Measurements from ENCODE around the gene NLE1.

NLE1 gene

GRCh38 chr17:35089586-35090296, 52.4 kb downstream of the NLE1 start:
- FAIRE-seq: no peak
- no peak for DNase-seq (ENCODE audit: extremely low spot score, insufficient read length, low read depth)

GRCh38 chr17:35088881-35089585, 53.1 kb downstream of the NLE1 start:
- DNase-seq (ENCODE audit: extremely low spot score, insufficient read length, low read depth) (peak; percentile 74), FAIRE-seq (no peak)

- DNase-seq (ENCODE audit: extremely low spot score, insufficient read length, low read depth) (no peak), FAIRE-seq (peak; percentile 92)
Observed at GRCh38 chr17:35088356-35088880, 53.7 kb downstream of the NLE1 start.

GRCh38 chr17:35087731-35088355, 54.3 kb downstream of the NLE1 start:
- DNase-seq (ENCODE audit: extremely low spot score, insufficient read length, low read depth) (no peak), FAIRE-seq (no peak)

DNA sequence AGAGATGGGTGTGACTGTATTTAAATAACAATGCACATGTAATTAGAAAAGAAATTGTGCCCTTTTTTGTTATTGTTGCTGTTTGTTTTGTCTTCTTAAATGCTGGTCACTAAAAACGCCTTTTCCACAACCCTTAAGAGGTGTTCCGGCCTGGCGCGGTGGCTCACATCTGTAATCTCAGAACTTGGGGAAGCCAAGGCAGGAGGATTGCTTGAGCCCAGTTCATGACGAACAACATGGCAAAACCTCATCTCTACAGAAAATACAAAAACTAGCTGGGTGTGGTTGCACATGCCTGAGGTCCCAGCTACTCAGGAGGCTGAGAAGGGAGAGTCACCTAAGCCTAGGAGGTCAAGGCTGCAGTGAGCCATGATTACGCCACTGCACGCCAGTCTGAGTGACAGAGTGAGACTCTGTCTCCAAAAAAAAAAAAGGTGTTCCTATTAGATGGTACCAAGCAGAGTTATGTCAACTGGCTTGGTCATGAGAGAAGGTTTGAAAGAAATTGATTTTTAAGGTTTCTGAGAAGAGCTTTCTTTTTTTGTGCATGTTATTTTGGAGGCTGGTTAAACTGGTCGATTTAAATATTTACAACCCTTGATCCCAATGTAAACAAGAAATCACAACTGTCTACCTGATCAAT, 55.1 kb downstream of the NLE1 start:
- FAIRE-seq (no peak), DNase-seq (ENCODE audit: extremely low spot score, insufficient read length, low read depth) (no peak)

DNA sequence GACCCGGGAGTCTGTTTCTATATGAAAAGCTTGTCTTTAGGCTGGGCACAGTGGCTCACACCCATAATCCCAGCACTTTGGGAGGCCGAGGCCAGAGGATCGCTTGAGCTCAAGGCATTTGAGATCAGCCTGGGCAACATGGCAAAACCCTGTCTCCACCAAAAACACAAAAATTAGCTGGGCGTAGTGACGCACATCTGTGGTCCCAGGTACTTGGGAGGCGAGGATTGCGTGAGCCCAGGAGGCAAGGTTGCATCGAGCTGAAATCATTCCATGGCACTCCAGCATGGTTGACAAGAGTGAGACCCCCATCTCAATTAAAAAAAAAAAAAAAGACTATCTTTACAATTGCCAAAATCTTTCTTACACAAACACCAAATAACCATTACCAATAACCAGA, 55.9 kb downstream of the NLE1 start:
- FAIRE-seq (no peak), DNase-seq (ENCODE audit: extremely low spot score, insufficient read length, low read depth) (no peak)

DNA sequence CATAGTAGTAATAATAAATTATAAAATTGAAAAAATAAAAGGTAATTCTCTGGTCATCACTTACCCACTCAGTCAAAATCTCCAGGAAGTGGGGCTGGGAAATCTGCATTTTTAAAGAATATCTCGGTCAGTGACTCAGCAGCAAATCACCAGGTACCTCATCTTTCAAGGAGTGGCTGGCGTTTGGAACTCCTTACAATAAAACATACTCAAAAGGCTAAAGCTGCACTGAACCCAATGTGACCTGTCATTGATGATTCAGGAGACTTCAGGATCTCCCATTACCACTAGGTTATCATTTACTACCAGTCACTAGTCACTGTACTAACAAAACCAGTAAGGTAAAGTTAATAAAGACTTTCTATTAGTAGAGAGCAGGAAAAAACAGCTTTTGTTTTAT, 57.1 kb downstream of the NLE1 start:
- no peak for DNase-seq (ENCODE audit: extremely low spot score, insufficient read length, low read depth)
- no peak for FAIRE-seq

DNA sequence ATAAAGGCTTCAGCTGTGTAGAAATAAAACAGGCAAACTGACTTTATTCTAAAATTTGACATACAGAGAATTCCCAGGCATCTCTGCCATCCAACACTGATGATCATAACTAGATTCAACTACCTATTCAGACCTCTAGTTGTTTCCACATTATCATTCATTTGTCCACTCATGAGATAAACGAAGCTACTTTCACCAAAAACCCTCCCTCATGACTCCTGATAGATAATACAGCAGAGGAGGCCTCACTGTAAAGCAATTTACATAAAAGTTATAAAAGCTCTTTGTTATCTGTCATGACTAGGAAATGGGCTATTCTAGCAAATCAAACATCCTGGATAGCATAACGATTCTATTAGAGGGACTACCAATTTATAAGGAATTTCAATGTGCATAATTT, 59.0 kb downstream of the NLE1 start:
- DNase-seq (ENCODE audit: extremely low spot score, insufficient read length, low read depth) (no peak), FAIRE-seq (no peak)

DNA sequence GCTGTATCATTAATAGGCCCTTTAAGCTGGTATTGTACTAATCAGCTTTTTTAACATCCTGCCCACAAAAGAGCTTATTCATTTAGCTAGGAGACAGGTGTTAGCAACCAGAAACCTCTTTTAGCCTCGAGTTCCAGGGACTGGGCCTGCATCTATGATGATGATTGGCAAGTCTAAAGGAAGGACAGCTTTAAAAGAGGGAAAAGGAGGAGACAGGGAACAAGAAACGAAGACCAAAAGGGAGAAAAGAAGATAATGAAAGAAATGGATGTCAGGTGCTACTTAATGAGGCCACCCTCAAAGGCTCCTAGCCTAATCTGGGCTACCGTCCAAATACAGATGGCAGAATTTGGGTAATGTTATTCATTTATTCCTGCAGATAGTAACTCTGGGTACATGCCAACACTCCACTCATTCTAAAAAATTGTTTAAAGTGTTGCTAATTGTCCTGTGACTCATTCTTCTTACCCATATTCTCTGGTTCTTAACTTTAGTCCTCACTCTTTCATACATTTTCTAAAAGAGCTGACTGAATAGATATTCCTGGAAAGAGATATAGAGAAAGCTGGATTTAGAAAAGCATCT, 59.9 kb downstream of the NLE1 start:
- peak; percentile 75 for FAIRE-seq
- DNase-seq (ENCODE audit: extremely low spot score, insufficient read length, low read depth): no peak

DNA sequence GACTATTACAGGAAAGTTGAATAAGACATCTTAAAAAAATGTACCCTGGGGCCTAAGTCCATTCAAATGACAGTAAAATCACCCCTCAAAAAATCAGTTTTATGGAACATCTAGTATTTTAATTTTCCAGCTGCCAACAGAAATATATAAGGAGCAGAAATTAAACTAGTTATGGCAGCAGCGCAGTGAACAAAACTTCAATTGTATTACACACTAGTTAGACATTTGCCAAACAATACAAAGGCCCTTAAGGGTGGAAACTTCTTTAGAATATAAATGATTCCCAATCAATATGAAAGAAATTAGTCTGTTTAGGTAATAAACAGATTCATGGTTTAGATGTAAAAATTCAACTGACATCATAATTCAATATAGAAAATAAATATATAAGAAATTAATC, 60.5 kb downstream of the NLE1 start:
- DNase-seq (ENCODE audit: extremely low spot score, insufficient read length, low read depth) (no peak), FAIRE-seq (no peak)

GRCh38 chr17:35080536-35080935, 61.6 kb downstream of the NLE1 start:
- DNase-seq (ENCODE audit: extremely low spot score, insufficient read length, low read depth) (no peak), FAIRE-seq (peak; percentile 91)

DNA sequence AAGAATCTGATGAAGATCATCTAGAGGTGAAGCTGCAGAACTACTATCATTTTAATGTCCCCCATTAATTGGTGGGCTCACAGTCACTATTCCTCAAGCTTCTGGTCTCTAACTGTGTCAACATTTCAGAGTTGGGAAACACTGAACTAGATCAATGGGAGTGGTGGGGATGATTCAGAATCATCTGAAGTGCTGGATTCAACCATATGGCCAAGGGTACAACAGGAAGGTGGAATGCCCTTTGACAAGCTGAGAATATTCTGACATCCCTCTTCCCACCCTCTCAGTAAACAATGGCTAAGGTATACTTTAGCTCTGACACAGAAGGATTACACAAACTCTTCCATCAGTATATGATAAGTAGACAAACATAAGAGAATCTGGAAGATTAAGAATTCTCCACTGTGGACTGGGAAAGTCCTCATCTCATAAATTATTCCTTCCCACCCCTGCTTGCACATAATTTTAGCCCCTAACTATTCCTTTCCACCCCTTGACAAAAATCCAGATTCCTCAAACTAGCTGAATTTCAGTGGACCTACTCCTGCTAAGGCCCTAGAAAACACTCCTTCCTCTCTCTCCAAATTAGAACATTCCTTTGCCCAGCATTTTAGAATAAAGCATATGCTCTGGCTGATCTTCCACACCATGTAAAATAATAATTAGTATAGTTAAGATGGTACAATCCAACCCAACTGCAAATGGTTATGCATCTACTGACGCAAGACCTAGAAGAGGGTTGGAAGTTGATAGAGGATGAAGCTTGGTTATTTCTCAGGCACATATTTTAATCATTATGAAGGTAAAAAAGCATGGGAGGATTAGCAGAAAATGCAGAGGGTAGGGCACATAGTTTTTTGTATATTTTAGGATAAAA, 62.3 kb downstream of the NLE1 start:
- peak; percentile 24 for FAIRE-seq
- no peak for DNase-seq (ENCODE audit: extremely low spot score, insufficient read length, low read depth)
